ENCODE data around the gene HDGFL2.

DNA sequence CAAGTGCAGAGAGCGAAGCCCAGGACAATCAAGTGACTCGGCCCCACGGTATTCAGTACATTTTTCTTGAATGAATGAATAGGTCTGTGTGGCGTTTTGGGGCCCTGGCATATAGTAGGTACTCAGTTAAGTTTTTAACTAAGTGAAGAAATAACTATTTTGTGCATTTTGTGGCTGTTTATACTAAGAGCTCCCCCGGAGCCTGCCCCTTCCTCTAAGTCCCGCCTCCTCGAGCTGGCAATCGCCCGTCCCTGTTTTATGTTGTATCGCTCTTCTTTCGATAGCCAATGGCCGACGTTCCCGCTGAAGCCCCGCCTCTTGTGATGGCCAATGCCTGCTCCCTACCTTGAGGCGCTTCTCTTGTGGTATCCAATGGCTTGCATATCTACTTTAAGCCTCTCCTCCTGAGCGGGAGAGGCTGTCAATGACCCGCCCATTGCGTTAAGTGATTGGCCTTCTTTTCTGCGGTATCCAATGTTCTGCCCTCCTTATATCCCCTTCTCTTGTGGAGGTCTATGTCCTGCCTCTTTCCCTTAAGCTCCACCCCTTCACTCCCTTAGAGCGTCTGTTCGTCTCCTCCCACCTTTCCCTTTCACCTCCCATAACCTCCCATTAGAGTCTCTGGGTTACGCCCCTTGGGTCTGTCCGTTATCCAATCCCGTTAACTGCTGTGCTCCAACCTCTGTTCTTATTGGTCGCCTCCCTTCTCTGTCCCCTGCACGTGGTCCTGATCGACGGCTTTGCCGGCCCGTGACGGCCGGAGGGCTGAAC is 509 bp upstream of the HDGFL2 start:
- TF ChIP-seq, protein P1, sequence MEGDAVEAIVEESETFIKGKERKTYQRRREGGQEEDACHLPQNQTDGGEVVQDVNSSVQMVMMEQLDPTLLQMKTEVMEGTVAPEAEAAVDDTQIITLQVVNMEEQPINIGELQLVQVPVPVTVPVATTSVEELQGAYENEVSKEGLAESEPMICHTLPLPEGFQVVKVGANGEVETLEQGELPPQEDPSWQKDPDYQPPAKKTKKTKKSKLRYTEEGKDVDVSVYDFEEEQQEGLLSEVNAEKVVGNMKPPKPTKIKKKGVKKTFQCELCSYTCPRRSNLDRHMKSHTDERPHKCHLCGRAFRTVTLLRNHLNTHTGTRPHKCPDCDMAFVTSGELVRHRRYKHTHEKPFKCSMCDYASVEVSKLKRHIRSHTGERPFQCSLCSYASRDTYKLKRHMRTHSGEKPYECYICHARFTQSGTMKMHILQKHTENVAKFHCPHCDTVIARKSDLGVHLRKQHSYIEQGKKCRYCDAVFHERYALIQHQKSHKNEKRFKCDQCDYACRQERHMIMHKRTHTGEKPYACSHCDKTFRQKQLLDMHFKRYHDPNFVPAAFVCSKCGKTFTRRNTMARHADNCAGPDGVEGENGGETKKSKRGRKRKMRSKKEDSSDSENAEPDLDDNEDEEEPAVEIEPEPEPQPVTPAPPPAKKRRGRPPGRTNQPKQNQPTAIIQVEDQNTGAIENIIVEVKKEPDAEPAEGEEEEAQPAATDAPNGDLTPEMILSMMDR (conservative IDR thresholded peaks at IDR 0.05 in 1 of 2, IDR thresholded peaks at IDR 0.05 in 1 of 2; ENCODE audit: low read depth in 1 of 2, low read length in 2 of 2): no peak
- TF ChIP-seq EZH2 (IDR thresholded peaks at IDR 0.05; ENCODE audit: low read length, missing control alignments): no peak
